COLO829 (cell line): ENCODE measurements around the gene MAP1LC3B2.

ENCODE experiments used
- DNase-seq: peaks from one replicate; pipeline ENCODE4 v3.0.0; 2012; ENCODE audit warnings: low spot score

Gene MAP1LC3B2

GRCh38 chr12:116538076-116538591, 21.0 kb upstream of the MAP1LC3B2 start:
- DNase-seq: no peak

DNA sequence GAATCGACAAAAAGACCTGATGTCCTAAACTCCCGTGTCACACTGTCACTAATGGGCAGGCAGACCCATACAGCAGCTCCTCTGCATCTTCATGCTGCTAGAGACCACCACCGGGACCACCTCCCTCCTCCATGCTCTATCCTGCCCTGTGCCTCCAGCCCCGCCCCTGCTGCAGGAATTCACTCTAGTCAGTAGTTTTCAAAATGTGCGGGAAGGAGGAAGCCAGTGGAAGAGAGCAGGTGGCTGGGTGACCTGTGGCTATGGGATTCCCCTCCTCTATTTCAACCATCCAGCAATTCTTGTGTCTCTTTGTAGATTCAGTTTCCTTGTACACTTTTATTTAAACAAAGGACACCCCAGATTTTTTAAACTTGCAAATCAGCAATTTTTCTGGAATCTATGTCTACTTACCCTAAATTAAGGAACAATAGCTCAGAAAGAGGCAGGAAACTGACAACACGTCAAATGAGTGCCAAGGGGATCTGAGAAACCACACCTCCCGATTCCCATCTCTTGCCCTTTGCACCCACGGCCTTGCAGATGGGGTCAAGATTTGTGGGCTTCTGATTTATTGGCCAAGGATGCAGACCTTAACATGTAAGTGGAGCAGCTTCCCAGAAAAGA, 20.4 kb upstream of the MAP1LC3B2 start:
- no peak for DNase-seq

GRCh38 chr12:116539361-116539771, 19.8 kb upstream of the MAP1LC3B2 start:
- no peak for DNase-seq

DNA sequence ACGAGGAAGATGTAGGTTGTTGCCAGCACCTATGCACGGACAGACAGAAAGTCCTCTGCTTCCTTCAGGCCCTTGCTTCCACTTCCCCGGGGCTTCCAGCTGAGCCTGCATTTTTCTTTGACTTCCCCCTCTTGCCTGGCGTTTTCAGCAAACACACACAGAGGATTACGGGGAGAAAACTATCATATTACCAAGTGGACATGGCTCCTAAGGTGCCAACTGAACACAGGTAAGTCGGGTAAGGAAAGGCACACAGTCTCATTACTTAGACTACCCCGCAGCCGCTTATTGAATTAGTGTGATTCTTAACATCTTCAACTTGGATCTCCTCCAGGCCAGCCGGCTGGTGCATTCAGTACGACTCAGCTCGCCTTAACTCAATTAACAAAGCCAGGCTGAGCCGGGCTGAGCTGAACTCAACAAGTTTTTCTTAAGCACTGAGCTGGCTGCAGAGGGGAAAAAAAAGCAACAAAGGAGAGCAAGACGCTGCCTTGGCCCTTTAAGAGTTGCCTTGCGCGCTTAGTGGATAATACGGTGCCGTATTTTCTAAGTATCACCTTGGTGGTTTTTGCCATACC, 19.2 kb upstream of the MAP1LC3B2 start:
- DNase-seq: no peak

GRCh38 chr12:116540622-116541152, 18.5 kb upstream of the MAP1LC3B2 start:
- no peak for DNase-seq

DNA sequence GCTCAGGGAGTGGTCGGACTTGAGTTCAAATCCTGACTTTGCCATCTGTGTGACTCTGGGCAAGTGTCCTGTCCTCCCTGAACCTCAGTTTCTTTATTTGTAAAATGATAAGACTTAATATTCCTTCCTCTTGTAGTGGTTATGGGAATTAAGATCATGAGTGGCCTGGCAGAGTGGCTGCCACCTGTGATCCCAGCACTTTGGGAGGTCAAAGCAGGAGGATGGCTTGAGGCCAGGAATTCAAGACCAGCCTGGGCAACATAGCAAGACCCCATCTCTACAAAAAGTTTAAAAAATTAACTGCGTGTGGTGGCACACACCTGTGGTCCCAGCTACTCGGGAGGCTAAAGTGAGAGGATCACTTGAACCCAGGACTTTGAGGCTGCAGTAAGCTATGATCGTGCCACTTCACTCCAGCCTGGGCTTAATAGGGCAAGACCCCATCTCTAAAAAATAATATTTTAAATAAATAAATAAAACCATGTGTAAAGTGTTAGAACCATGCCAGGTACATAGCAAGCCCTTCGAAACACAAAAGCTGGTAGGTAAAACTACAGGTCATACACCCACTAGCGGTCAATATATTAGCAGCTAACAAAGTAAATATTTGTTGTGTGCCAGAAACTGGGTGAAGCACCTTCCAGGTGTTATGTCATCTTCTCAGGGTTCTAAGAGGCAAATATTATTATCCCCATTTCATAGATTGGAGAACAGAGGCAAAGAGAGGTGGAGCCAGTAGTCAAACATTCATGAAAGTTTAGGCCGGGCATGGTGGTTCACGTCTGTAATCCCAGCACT, 17.4 kb upstream of the MAP1LC3B2 start:
- no peak for DNase-seq

DNA sequence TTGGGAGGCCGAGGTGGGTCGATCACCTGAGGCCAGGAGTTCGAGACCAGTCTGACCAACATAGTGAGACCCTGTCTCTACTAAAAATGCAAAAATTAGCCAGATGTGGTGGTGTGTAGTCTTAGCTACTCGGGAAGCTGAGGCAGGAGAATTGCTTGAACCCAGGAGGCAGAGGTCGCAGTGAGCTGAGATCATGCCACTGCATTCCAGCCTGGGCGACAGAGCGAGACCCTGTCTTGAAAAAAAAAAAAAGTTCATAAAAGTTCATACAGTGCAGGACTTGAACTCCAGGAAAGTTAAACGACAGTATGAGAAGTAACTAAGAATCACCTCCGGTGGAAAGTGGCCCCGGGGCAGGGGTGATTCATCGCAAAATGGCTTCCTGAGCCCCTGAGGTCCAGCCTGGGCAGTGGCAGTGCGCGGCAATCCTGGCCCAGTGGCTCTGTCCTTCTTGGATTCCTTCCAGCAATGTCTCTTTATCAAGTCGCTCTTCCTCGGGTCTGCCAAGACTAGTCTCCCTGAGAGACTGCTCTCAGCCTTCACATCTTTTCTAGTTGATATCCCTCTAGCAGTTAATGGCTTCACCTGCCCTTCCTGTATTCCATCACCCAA, 16.7 kb upstream of the MAP1LC3B2 start:
- no peak for DNase-seq

DNA sequence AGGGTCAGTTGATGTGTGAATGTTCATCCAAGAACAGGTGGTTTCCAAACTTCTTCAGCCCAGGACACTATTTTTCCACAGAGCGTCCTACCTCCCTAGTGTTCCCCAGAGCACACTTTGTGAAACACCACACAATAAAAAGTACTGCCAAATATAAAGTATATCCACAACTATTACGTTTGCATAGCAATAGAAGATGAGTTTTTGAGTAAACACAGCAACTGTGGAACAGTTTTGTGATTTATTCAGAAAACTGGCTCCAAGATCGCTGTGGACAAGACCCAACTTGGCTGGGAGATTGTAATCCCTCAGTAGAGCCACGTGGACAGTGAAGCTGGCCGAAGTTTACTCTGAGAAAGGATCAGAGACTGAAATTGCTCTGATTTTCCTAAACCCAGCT, 14.5 kb upstream of the MAP1LC3B2 start:
- no peak for DNase-seq

DNA sequence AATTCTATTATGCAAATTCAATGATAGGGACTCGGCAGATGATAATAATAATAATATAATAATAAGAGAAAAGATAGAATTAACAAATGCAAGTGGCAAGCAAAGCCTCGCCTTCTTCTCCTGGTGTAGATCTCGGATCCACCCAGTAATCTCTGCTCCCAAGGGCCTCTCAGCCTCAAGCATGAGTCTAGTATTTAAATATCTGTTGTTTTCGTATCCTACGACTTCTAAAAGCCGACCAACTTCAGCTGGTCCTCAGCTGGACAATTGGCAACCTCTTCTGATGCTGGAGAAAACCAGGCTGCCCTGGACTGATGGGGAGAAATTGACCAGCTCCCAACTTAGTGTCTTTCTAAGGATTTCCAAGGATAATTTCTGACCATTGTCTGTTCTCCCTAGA, 14.0 kb upstream of the MAP1LC3B2 start:
- DNase-seq: no peak

DNA sequence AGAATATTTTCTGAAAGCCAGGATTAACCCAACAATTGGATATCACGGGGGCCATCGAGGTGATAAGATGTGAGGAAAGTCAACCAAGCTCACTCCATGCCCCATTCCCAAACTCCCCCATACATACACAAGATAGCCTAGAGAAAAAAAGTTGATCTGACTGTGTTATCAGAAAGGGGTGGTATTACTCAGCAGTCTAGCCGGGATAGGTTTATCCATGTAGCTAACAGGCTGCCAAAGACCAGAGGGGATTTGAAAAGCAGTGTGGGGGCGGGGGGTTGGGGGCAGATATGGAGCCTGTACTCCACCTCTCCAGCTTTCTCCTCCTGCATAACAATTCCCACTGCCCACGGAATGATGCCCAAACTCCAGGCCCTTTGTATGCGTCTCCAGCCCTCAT, 13.2 kb upstream of the MAP1LC3B2 start:
- DNase-seq: no peak

- no peak for DNase-seq
Observed at GRCh38 chr12:116547955-116548501, 11.2 kb upstream of the MAP1LC3B2 start.

- no peak for DNase-seq
Observed at GRCh38 chr12:116549993-116550392, 9.2 kb upstream of the MAP1LC3B2 start.

- no peak for DNase-seq
Observed at GRCh38 chr12:116551151-116551550, 8.0 kb upstream of the MAP1LC3B2 start.

DNA sequence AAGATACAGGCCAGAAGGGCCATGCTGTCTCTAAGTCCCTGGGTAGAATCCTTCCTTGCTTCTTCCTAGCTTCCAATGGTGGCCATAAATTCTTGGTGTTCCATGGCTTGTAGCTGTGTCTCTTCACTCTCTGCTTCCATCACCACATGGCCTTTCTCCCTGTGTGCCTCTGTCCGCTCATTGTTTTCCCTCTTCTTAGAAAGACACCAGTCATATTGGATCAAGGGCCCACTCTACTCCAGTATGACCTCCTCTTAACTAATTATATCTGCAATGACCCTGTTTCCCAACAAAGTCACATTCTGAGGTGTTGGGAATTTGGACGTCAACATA, 7.6 kb upstream of the MAP1LC3B2 start:
- no peak for DNase-seq

GRCh38 chr12:116551952-116552772, 7.0 kb upstream of the MAP1LC3B2 start:
- peak; percentile 26 for DNase-seq

GRCh38 chr12:116552773-116553373, 6.3 kb upstream of the MAP1LC3B2 start:
- no peak for DNase-seq

DNA sequence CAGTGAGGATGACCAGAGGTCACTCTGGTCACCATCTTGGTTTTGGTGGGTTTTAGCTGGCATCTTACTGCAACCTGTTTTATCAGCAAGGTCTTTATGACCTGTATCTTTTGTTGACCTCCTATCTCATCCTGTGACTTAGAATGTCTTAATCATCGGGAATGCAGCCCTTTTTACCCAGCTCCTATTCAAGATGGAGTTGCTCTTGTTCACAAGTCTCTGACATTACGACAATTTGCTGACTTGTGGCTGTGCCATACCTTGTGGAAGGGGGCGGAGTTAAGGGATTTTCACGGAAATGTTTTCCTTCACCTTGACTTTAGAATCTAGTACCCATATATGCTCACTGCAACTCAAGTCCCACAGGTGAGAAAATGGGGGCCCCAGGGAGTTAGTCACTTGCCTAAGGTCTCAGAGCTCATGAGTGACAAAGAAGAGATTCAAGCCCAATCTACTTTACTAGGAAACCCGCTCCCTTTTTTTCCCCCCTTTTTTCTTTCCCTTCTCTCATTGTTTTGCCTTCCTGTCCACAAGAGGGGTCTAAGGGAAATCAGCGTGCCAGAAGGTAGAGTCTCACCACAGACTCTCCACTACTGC, 2.7 kb upstream of the MAP1LC3B2 start:
- no peak for DNase-seq

DNA sequence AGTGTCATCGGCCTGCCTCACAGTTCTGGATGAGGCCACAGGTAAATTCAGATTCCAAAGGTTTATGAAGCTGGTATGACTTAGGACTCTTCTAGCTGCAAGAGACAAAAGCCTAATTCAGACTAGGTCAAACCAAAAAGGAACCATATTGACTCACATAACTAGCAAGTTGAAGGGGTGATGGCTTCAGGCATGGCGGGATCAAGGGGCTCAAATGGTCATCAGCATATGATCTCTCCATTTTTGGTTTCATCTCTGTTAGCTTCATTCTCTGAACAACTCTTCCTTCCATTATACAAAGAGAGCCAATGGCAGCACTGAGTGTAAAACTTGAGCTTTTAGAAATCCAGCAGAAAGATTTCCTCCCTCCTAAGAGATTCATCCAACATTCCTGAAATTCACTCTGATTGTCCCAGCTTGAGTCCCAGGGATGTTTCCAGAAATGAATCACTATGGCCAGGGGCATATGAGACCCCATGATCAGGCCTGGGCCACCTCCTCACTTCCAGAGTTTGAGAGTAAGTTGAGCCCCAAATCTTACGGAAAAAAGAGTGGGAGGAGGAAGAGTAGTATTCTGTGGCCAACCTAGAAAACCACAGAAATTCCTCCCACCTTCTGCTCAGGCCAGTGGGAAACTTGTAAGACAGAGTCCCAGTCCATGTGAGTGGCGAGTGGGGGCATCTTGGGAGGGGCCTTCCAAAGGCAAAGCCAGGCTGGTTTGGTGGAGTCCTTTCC, 2.0 kb upstream of the MAP1LC3B2 start:
- no peak for DNase-seq

- no peak for DNase-seq
Observed at GRCh38 chr12:116558280-116559161, 660 bp upstream of the MAP1LC3B2 start.
